HG02981 (cell line): ENCODE measurements around the gene CREG1.
"Not testable (repeated sequence)": the region's sequence is repeated elsewhere in the genome, so short reads cannot be mapped to it uniquely, and the experiment has no call there.

Experiments used
- ATAC-seq: cut with Tn5 transposase; IDR thresholded peaks from one replicate; pipeline ENCODE4 v1.9.1; 2021; ENCODE audit warnings: mild to moderate bottlenecking, moderate library complexity; ENCODE audit not compliant: unreplicated experiment

The CREG1 gene

GRCh38 chr1:167553136-167554027 lies at the start of gene CREG1:
TSS of gene CREG1 (minus strand) at chr1:167553762.
- ATAC-seq: peak; percentile 98

DNA sequence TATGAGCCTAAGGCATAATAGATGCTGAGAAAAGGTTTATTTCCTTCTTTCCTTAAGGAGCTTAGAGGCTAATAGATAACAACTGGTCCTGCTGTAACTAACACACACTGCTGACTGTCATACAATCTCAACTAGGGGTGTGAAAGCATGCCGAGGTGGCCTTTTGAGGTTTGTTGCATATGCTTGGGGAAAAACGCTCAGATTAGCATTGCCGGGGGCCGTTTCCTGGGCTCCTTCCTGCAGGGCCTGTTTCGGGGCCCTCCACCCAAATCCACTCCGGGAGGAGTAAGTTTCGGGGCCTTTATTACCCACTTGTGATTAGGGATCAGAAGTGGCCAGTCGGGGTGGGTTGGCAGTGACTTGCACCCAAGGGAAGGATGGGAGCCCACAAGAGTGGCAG lies 49.3 kb upstream of the CREG1 start:
- ATAC-seq: no peak

DNA sequence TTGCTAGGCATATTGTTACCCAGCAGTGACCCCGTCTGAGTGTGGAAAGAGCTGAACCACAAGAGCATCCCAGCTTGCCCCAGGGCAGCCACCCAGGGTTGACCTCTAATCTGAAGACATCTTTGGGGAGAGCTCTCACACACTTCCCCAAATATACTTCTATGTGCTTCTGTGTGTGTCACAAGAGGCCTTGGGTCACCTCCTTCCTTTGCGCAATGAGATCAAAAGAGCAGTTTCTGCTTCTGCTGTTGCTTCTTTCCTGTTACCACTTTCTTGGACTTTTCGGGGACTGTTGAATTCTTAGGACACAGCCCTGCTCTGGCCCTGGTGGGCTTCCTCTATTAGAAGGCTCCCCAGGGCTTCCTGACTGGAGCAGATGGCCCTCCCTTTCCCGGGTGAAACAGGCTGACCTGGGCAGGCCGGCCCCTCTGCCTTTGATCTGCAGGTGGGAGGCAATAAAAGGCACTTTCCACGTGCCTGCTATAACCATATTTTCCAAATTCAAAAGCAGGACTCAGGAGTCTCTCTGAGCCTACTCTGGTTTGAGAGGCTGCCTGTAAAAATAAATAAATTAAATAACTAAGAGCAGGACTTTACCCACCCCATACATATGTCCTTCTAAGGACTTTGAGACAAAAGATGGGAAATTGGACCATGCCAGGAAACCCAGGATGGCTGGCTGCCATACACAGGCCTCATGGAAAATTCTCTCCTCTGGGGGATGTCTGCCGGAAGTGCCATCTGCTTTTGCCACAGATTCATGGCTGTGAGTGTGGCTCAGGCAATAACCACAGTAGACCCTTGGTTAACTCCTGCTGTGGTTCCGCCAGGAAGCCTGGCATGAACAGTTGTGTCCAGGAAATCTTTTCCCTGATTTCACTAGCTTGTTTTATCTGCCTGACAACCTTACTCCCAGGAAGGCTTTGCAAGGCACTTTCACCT lies 48.2 kb upstream of the CREG1 start:
- ATAC-seq: no peak

- ATAC-seq: peak; percentile 65
Observed at GRCh38 chr1:167599957-167600581, 46.5 kb upstream of the CREG1 start.

DNA sequence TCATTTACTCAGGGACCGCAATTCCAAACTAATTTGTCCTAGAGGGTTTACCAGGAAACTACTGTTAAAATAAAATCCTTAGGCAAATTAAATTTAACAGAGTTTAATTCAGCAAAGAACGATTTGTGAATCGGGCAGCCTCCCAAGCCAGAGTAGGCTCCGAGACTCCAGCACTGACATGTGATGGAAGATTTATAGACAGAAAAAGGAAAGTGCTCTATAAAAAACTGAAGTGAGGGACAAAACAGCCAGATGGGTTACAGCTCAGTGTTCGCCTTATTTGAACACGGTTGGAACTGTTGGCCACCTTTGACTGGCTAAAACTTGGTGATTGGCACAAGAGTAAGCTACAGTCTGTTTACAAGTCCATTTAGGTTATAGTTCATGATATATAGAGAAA lies 41.3 kb upstream of the CREG1 start:
- no peak for ATAC-seq

GRCh38 chr1:167593860-167594259 lies 40.3 kb upstream of the CREG1 start:
- no peak for ATAC-seq

DNA sequence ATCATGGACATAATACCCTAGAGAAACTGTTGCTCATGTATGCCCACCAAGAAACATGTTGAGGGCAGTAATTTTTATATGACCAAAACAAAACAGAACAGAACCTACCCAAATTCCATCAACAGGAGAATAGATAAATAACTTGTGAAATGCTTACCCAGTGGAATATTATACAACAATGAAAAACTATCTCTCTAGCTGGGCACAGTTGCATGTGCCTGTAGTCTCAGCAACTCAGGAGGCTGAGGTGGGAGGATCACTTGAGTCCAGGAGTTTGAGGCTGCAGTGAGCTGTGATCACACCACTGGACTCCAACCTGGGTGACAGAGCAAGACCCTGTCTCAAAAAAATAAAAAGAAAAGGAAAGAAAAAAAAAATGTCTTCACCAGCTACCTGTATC lies 38.9 kb upstream of the CREG1 start:
- ATAC-seq: no peak

GRCh38 chr1:167588361-167588760 lies 34.8 kb upstream of the CREG1 start:
- ATAC-seq: no peak

DNA sequence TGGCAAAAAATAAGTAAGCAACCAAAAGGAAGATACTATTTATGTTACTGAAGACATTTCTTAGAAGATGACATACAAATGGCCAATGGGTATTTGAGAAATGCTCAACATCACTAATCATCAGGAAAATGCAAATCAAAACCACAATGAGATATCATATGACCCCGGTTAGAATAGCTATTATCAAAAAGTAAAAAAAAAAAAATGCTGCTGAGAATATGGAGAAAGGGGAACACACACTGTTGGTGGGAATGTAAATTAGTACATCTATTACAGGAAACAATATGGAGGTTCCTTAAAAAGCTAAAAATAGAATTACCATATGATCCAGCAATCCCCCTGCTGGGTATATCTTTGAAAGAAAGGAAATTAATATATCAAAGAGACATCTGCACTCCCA lies 34.3 kb upstream of the CREG1 start:
- no peak for ATAC-seq

DNA sequence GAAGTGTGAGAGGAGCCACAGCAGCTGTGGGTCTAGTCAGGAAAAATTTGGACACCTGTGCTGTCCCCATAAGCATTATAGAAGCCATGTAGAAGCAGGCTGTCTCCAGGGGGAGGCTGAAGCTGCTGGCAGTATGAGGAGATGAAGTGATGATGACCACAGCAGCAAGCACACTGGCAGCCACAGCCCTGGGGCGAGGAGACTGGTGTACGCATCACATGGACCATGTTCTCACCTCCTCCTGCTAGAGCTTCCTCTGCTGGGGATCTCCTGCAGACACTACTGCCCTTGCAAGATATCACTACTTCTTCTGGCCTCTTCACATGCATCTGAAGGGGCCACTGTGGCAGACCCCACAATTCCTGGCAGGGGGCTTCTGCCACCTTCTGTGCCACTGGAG lies 33.8 kb upstream of the CREG1 start:
- no peak for ATAC-seq

DNA sequence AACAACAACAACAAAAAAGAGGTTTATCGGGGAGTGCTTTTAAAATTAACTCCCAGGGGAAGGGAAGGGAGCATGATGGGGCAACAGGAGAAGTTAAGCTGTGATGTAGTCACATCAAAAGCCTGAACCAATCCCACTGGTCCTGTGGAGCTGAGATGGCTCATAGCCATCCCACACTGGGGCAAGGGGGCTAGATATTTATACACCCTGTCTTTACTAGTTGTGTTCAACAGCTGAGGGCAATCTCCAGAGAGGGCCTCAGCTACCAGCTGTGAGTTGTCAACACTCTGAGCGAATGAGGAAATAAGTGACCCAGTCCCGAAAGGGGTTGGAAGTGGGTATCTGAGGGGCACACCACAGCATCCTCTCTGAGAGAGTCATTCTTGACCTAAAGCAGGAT lies 31.0 kb upstream of the CREG1 start:
- no peak for ATAC-seq

DNA sequence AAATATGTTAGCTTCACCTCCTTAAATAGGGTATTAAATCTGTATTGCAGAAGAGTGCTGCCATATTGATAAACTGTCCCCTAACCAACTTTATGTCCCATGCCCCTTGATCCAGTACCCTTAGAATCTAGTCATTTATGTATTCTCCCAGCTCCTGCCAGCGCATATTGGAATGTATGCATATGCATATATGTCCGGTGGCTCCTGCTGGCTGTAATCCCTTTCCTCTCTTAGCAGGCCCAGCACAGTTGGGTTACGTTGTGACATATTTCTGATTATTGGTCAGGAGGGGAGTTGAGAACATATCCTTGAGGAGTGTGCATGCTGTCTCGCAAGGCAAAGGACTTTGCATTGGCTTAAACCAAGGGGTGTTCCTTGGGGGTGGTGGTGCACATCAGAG lies 29.2 kb upstream of the CREG1 start:
- ATAC-seq: no peak

DNA sequence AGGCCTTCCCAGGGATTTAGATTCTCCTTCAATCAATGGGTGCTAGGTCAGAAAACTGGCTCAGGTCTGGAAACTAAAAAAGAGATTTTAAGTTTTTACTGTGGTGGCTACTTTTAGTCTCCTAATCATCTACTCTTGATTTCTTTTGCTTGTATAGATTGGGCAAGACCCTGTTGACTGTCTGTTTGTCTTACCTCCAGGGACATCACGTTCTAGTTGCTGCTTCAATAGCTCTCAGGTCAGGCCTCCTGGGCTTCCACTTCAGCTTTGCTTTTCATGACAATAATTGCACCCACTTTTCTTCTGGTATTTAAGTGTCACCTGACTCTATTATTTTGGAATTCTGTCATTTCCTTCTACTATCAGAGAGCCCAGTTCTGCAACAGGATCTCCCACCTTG lies 28.5 kb upstream of the CREG1 start:
- no peak for ATAC-seq

DNA sequence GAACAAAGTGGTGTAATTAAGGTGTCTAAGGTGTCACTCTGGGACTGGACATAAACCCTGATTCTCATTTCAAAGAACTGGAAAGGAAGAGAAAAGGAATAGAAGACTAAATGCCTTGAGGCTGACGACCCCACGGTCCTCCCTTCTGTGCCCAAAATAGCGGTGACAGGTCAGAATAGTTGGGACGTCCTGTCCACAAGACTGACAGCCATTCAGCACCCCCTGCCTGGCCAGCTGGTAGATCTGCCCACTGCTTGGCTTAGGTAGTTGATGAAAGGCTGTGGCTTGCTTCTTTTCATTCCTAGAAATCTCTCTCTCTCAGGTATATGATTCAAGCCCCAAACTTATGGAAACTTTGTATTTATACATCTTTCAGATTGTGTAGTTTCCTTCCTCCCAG lies 26.4 kb upstream of the CREG1 start:
- no peak for ATAC-seq

- no peak for ATAC-seq
Observed at GRCh38 chr1:167578939-167579521, 25.5 kb upstream of the CREG1 start.

DNA sequence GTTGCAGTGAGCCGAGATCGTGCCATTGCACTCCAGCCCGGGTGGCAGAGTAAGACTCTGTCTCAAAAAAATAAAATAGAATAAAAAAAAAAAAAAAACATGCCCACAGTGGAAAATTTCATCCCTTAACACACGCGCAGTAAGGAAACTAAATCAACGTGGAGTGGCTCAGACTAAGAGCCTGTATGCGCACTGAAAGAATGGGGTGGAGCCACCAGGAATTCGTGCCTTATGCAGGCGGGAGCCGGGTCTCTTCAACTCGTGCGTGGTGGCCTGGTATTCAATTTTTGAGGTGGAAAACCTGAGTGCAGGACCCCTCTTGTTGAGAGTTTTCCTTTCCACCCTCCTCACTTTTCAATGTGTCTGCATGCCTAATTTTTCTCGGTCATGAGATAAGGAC lies 22.1 kb upstream of the CREG1 start:
- ATAC-seq: no peak

GRCh38 chr1:167573035-167573434 lies 19.5 kb upstream of the CREG1 start:
- no peak for ATAC-seq

- ATAC-seq: not testable (repeated sequence)
Observed at GRCh38 chr1:167570712-167571111, 17.1 kb upstream of the CREG1 start.

GRCh38 chr1:167567663-167568062 lies 14.1 kb upstream of the CREG1 start:
- no peak for ATAC-seq

GRCh38 chr1:167566766-167567165 lies 13.2 kb upstream of the CREG1 start:
- ATAC-seq: no peak

DNA sequence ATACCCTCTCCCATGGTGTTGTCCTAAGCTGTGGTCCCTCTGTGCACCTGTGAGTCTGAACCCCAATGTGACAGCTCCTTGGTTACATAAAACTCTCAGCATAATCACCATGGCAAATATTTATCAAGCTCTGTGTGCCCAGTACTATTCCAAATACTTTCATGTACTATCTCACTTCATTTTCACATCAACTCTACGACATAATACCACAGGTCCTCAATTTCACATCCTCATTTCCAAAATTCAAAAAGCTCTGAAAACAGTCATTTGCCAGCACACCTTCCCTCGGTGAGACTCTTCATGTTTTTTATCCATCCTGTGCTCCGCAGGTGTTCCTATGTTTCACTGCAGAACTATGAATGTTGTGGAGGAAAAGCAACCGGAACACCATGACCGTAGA lies 12.4 kb upstream of the CREG1 start:
- ATAC-seq: no peak
